HG03039 (cell line): Measurements from ENCODE around the gene SATB2.

Experiments used
- ATAC-seq: cut with Tn5 transposase; IDR thresholded peaks from one replicate; pipeline ENCODE4 v1.9.1; 2021; ENCODE audit warnings: mild to moderate bottlenecking, moderate library complexity; ENCODE audit not compliant: unreplicated experiment

The SATB2 gene

GRCh38 chr2:199457147-199458008 is at the start of gene SATB2:
SATB2 (minus strand) TSS chr2:199457939; CDS start chr2:199456037, 1,902 bp downstream.
- ATAC-seq = no peak

- no peak for ATAC-seq
Observed at GRCh38 chr2:199505755-199506403, 48.1 kb upstream of the SATB2 start.

GRCh38 chr2:199503148-199503547 is 45.4 kb upstream of the SATB2 start:
- no peak for ATAC-seq

- ATAC-seq = no peak
Observed at GRCh38 chr2:199499005-199499404, 41.3 kb upstream of the SATB2 start.

- no peak for ATAC-seq
Observed at GRCh38 chr2:199495147-199495546, 37.4 kb upstream of the SATB2 start.

GRCh38 chr2:199490049-199490448 is 32.3 kb upstream of the SATB2 start:
- ATAC-seq = no peak

- peak; percentile 84 for ATAC-seq
Observed at GRCh38 chr2:199488772-199489400, 31.1 kb upstream of the SATB2 start.

GRCh38 chr2:199485732-199486335 is 28.1 kb upstream of the SATB2 start:
- ATAC-seq = no peak

GRCh38 chr2:199484927-199485326 is 27.2 kb upstream of the SATB2 start:
- no peak for ATAC-seq

GRCh38 chr2:199480966-199481365 is 23.2 kb upstream of the SATB2 start:
- ATAC-seq = no peak

GRCh38 chr2:199477277-199477834 is 19.6 kb upstream of the SATB2 start:
- ATAC-seq = no peak

GRCh38 chr2:199471443-199472057 is 13.8 kb upstream of the SATB2 start:
- ATAC-seq = no peak

GRCh38 chr2:199470672-199471442 is 13.1 kb upstream of the SATB2 start:
- ATAC-seq = no peak

- ATAC-seq = no peak
Observed at GRCh38 chr2:199470361-199470671, 12.6 kb upstream of the SATB2 start.

GRCh38 chr2:199469514-199470360 is 12.0 kb upstream of the SATB2 start:
- no peak for ATAC-seq

GRCh38 chr2:199468561-199469513 is 11.1 kb upstream of the SATB2 start:
- ATAC-seq = no peak

GRCh38 chr2:199467066-199467822 is 9.5 kb upstream of the SATB2 start:
- no peak for ATAC-seq
